Astrocyte (in vitro differentiated cells and primary cell): ENCODE data around the gene ECI2. TPM values are rescaled to one million over a fixed set of nuclear protein-coding genes. Genes with fewer than 3 reads are reported as not detected.
A peak's percentile ranks its signal among the peaks of the same experiment; 100 is the strongest.

Experiments
- DNase-seq: peaks from one replicate; pipeline ENCODE4 v3.0.0-alpha.2; 2010; ENCODE audit warnings: low read depth
- FAIRE-seq: peaks from 2 replicates; lab custom pipeline; 2011; peaks lifted over from hg19 to GRCh38; lab: Jason Lieb, UNC
- H2AFZ ChIP-seq: 2 replicates; pipeline ENCODE4 v1.6.0; 2012; ENCODE audit warnings: low read depth, low read length, inconsistent platforms
- H3K27ac ChIP-seq: 2 replicates; pipeline ENCODE4 v1.5.1; 2011; ENCODE audit warnings: low read depth, low read length, inconsistent platforms
- H3K27me3 ChIP-seq: 2 replicates; pipeline ENCODE4 v1.6.0; 2011; ENCODE audit warnings: low read length, inconsistent platforms; ENCODE audit not compliant: insufficient read depth
- H3K36me3 ChIP-seq: 2 replicates; pipeline ENCODE4 v1.5.1; 2011; ENCODE audit warnings: low read length, inconsistent platforms; ENCODE audit not compliant: insufficient read depth
- H3K4me1 ChIP-seq: 2 replicates; pipeline ENCODE4 v1.5.1; 2011; ENCODE audit warnings: low read length, inconsistent platforms; ENCODE audit not compliant: insufficient read depth
- H3K4me2 ChIP-seq: 2 replicates; pipeline ENCODE4 v1.6.0; 2012; ENCODE audit warnings: low read length, inconsistent platforms
- H3K4me3 ChIP-seq: 2 replicates; pipeline ENCODE4 v1.5.1; 2011; ENCODE audit warnings: low read depth, mild to moderate bottlenecking, low read length, inconsistent platforms; ENCODE audit not compliant: insufficient read depth
- H3K79me2 ChIP-seq: 2 replicates; pipeline ENCODE4 v1.6.0; 2012; ENCODE audit warnings: mild to moderate bottlenecking, low read length, inconsistent platforms; ENCODE audit not compliant: insufficient read depth
- H3K9ac ChIP-seq: 2 replicates; pipeline ENCODE4 v1.6.0; 2012; ENCODE audit warnings: mild to moderate bottlenecking, low read length, inconsistent platforms
- H3K9me3 ChIP-seq: 2 replicates; pipeline ENCODE4 v1.5.1; 2012; ENCODE audit warnings: low read depth, mild to moderate bottlenecking, low read length, inconsistent platforms; ENCODE audit not compliant: insufficient read depth
- H4K20me1 ChIP-seq: 2 replicates; pipeline ENCODE4 v1.6.0; 2012; ENCODE audit warnings: low read length, inconsistent platforms; ENCODE audit not compliant: insufficient read depth
- H3K27ac Mint-ChIP-seq: one replicate; pipeline ENCODE4 v1.8.0; 2021; ENCODE audit warnings: mild to moderate bottlenecking, mixed read lengths; ENCODE audit not compliant: unreplicated experiment
- H3K27me3 Mint-ChIP-seq: one replicate; pipeline ENCODE4 v1.8.0; 2021; ENCODE audit warnings: low read depth, mixed read lengths; ENCODE audit not compliant: unreplicated experiment
- H3K36me3 Mint-ChIP-seq: one replicate; pipeline ENCODE4 v1.8.0; 2021; ENCODE audit warnings: low read depth, mixed read lengths; ENCODE audit not compliant: unreplicated experiment
- H3K4me1 Mint-ChIP-seq: one replicate; pipeline ENCODE4 v1.8.0; 2021; ENCODE audit warnings: low read depth, mixed read lengths; ENCODE audit not compliant: unreplicated experiment
- H3K4me3 Mint-ChIP-seq: one replicate; pipeline ENCODE4 v1.8.0; 2021; ENCODE audit warnings: mild to moderate bottlenecking, moderate library complexity, mixed read lengths; ENCODE audit not compliant: unreplicated experiment
- H3K9me3 Mint-ChIP-seq: one replicate; pipeline ENCODE4 v1.8.0; 2021; ENCODE audit warnings: mild to moderate bottlenecking, mixed read lengths; ENCODE audit not compliant: unreplicated experiment
- EZH2 ChIP-seq: IDR thresholded peaks from 2 replicates; pipeline ENCODE4 v1.6.1; 2012; ENCODE audit warnings: mild to moderate bottlenecking, low read length, inconsistent platforms; ENCODE audit not compliant: insufficient read depth
- total RNA-seq: library from RNA; stranded (reverse); gene quantifications from 2 replicates; pipeline ENCODE4 v1.2.1, GENCODE V29; 2021
- TF ChIP-seq, protein P1 (sequence below): IDR thresholded peaks from 2 replicates; pipeline ENCODE4 v1.5.1; 2011; ENCODE audit warnings: low read depth, mild to moderate bottlenecking, inconsistent platforms, low read length, moderate library complexity; ENCODE audit not compliant: insufficient read depth

Gene ECI2
- total RNA-seq, 1 donor from 2014 or later, result 52.5 TPM

DNA sequence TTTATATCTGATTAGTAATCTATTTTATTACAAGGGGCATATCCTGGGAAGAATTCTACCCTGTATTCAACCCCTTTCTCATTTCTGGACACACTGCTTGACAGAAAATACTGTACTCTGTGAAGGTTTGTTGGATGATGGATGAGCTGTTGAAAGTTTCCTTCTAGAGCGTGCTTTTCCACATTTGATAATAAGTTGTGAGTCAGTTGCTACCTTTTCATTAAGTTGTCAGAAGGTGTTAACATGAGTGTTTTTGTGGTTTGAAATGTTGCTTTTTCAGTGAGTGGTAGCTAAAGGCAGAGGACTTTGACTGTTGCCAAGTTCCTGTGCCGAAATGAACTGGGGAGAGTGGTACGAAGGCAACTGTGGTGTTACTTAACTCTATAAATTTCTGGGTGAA lies 3.9 kb upstream of the ECI2 start:
- H3K27ac Mint-ChIP-seq, result no peak overlapping the region

DNA sequence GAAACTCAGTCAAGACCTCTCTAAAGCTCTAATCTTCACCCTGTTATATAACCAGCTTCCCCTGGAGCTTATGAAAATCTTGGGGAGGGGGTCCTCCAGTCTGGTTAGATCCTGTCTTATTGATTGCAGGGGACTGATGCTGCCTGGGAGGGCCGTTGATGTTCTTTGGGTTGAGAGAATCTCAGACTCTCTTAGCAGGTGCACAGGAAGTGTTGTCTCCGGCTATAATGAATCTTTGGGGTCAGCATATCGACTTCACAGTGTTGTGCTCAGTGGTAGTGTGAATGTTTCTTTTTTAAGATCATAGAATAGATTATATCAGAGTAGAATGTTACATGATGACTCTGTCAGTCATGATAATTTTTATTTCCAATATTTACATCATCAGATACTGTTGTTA lies 2.8 kb upstream of the ECI2 start:
- H3K9me3 ChIP-seq, result no peaks in the 10 kb centered on the region
- H3K4me1 ChIP-seq, result peaks cover 11% of the 10 kb centered on the region
- H3K4me3 Mint-ChIP-seq, result no peak overlapping the region
- H3K9me3 Mint-ChIP-seq, result peaks cover 7% of the 10 kb centered on the region
- no peaks in the 10 kb centered on the region for H3K36me3 ChIP-seq
- no peaks in the 10 kb centered on the region for H3K27me3 ChIP-seq
- H3K4me3 ChIP-seq, result no peak overlapping the region
- no peak overlapping the region for H3K4me2 ChIP-seq
- H2AFZ ChIP-seq, result no peak overlapping the region
- no peak overlapping the region for H3K27ac Mint-ChIP-seq
- H3K27me3 Mint-ChIP-seq, result peaks cover 3% of the 10 kb centered on the region
- no peak overlapping the region for H3K27ac ChIP-seq
- peaks cover 22% of the 10 kb centered on the region for H3K79me2 ChIP-seq
- no peak for FAIRE-seq
- H3K4me1 Mint-ChIP-seq, result peaks cover 10% of the 10 kb centered on the region
- DNase-seq, result no peak
- H3K9ac ChIP-seq, result no peak overlapping the region
- TF ChIP-seq, protein P1, sequence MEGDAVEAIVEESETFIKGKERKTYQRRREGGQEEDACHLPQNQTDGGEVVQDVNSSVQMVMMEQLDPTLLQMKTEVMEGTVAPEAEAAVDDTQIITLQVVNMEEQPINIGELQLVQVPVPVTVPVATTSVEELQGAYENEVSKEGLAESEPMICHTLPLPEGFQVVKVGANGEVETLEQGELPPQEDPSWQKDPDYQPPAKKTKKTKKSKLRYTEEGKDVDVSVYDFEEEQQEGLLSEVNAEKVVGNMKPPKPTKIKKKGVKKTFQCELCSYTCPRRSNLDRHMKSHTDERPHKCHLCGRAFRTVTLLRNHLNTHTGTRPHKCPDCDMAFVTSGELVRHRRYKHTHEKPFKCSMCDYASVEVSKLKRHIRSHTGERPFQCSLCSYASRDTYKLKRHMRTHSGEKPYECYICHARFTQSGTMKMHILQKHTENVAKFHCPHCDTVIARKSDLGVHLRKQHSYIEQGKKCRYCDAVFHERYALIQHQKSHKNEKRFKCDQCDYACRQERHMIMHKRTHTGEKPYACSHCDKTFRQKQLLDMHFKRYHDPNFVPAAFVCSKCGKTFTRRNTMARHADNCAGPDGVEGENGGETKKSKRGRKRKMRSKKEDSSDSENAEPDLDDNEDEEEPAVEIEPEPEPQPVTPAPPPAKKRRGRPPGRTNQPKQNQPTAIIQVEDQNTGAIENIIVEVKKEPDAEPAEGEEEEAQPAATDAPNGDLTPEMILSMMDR, result no peak
- TF ChIP-seq EZH2, result no peak
- H4K20me1 ChIP-seq, result peaks cover 10% of the 10 kb centered on the region
- H3K36me3 Mint-ChIP-seq, result no peaks in the 10 kb centered on the region

More for the DNA sequence above, 3.9 kb upstream of the ECI2 start:
- DNase-seq (peak; percentile 47), FAIRE-seq (no peak)
- Histone ChIP-seq H3K4me2 (no peak overlapping the region), H3K4me1 (peaks cover 6% of the 10 kb centered on the region), H3K9me3 (no peaks in the 10 kb centered on the region), H2AFZ (no peak overlapping the region), H3K27ac (no peak overlapping the region), H4K20me1 (peaks cover under 1% of the 10 kb centered on the region), H3K4me3 (no peak overlapping the region), H3K27me3 (no peaks in the 10 kb centered on the region), H3K9ac (no peak overlapping the region), H3K79me2 (peaks cover 11% of the 10 kb centered on the region), H3K36me3 (no peaks in the 10 kb centered on the region)
- TF ChIP-seq, protein P1, result no peak
- no peak for TF ChIP-seq EZH2
- Mint-ChIP-seq H3K9me3 (peaks cover 7% of the 10 kb centered on the region), H3K36me3 (no peaks in the 10 kb centered on the region), H3K4me1 (peaks cover 3% of the 10 kb centered on the region), H3K4me3 (no peak overlapping the region), H3K27me3 (peaks cover 3% of the 10 kb centered on the region)

DNA sequence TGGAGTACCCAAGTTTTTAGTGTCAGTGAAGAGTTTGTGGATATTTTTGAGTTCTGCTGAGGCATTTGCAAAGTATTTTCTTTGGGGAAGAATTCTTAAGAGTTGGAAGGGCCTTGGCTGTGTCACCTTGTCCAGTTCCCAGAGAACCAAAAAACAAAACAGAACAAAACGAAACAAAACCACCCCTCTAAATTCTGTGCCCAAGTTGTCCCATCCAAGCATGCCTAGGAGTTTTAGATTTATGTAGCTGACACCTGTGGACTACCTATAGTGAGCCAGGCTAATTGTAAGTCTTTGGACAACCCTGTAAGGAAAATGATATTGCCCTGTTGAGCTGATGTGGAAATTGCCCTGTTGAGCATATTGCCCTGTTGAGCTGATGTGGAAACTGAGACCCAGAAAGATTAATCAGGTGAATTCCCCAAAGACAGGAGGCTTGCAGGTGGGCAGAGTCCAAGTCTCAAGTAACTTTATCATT lies 1.0 kb upstream of the ECI2 start:
- TF ChIP-seq, protein P1, result no peak
- TF ChIP-seq EZH2, result no peak
- H3K27me3 ChIP-seq, result no peaks in the 10 kb centered on the region
- Mint-ChIP-seq H3K4me1 (peaks cover 10% of the 10 kb centered on the region), H3K27ac (peak overlapping the region; percentile 50), H3K4me3 (peak overlapping the region; percentile 85), H3K9me3 (no peaks in the 10 kb centered on the region), H3K36me3 (peaks cover 10% of the 10 kb centered on the region), H3K27me3 (peaks cover 3% of the 10 kb centered on the region)
- H4K20me1 ChIP-seq, result peaks cover 14% of the 10 kb centered on the region
- H3K27ac ChIP-seq, result peak overlapping the region; percentile 49
- peaks cover 39% of the 10 kb centered on the region for H3K79me2 ChIP-seq
- peaks cover 11% of the 10 kb centered on the region for H3K4me1 ChIP-seq
- H3K4me2 ChIP-seq, result peak overlapping the region; percentile 84
- H2AFZ ChIP-seq, result peak overlapping the region; percentile 57
- H3K36me3 ChIP-seq, result peaks cover 4% of the 10 kb centered on the region
- peak overlapping the region; percentile 81 for H3K9ac ChIP-seq
- H3K4me3 ChIP-seq, result peak overlapping the region; percentile 73
- DNase-seq (no peak), FAIRE-seq (no peak)
- no peaks in the 10 kb centered on the region for H3K9me3 ChIP-seq
